NCI-H1417 treated with DMSO at 0.1 percent for 48 hours (cell line): ENCODE measurements around the gene KRTAP21-3.
"Not testable (repeated sequence)": the region's sequence is repeated elsewhere in the genome, so short reads cannot be mapped to it uniquely, and the experiment has no call there.

Experiments
- DNase-seq: peaks from one replicate; lab custom pipeline; 2025; lab: John Stamatoyannopoulos, UW

The KRTAP21-3 gene, protein sequence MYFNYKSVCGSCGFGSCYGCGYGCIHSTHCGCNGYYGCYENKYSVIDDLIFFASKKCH

DNA sequence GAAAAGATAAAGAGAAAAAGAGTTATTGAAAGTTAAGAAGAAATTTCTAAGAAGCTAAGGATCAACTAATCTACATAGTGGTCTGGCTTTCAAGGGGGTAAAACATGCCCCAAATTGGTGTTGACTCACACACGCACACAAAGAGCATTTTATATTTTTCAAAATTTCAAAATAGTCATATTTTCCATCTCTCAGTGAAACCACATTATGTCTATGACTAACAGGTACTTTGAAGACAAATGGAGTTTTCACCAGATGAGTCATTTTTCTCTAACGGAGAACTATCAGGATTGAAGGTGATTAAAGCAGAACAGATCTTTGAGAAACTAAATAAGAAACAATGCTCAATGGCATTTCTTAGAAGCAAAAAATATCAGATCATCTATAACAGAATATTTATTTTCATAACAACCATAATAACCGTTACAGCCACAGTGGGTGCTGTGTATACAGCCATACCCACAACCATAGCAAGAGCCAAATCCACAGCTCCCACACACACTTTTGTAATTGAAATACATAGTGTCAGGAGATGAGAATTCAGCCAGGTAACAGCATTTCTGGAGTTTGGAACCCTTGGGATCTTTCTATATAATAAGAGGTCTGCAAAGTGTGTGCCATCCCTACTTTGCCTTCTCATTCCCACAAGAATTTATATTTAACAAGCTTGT lies at the start of gene KRTAP21-3:
KRTAP21-3 (minus strand) TSS at position 539 of the 671 bp plus-strand sequence; CDS start at position 521, 18 bp downstream.
- DNase-seq = no peak

DNA sequence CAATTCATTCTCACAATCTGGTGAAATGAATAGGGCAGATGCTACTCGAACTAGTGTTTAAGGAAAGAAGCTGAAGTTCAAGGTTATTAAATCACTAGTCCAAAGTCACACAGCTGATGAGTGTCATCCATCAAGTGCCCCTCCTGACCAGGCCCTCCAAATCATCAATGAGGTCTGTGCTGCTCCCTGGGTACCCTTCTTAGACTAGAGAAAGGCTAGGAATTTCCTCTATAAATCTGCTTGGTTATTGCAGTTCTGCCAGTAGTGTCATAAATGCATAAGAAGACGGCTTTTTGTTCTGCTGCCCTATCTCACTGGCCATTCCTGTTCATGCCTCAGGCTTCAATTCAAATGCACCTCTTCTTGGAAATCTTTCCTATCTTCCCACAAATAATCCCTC lies 42.2 kb upstream of the KRTAP21-3 start:
- DNase-seq = no peak

DNA sequence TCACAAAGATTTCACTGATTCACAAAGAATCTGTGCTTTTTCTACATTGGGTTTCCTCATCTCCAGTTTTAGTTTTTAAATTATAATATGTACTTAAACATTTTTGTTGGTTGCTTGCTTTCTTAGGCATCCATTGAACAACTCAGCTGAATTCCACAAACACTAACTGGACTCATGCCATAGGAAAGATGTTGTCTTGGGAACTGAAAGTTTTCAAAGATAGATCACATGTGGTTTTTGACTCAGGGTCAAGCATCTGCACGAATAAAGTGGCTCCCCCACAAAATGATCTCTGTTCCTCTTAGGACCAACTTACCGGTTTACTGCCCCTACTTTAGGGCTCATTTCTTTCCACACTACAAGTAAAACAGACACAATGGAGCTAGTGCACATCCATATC lies 39.7 kb upstream of the KRTAP21-3 start:
- DNase-seq = no peak

DNA sequence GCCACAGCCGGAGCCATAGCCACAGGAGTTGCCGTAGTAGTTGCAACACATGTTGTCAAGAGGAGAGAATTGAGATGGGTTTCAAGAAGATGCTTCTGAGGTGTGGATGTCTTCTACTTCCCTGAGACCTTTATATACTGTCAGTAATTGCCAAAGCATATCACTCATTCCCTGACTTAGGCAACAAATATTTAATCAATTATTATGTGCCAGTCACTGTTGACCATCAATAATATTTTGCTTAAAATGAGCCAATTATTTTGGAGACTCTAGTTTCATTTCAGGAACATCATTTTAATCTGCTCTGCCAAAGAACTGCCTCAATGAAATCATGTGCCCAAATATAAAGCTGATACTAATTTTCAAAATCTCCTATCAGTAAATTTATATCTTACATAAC lies 36.8 kb upstream of the KRTAP21-3 start, which contains the start of gene KRTAP21-1:
KRTAP21-1 (minus strand) TSS at position 101 of the 400 bp plus-strand sequence; CDS start at position 51, 50 bp downstream.
- not testable (repeated sequence) for DNase-seq

DNA sequence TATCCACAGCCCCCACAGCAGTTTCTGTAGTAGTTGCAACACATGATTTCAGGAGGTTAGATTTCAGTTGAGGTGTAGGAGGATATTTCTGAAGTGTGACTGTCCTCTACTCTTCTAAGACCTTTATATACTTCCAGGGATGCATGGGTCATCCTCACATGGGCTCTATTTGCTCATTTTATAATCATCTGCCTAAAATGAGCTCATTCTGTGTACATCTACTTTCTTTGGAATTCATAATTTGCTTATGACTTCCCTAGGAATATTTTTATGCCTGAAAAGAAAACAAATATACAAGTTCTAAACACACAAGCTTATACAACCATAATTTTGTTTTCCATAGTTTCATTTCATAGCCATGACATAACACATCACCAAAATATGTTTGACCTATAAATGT lies 28.6 kb upstream of the KRTAP21-3 start, which contains the start of gene KRTAP21-2:
KRTAP21-2 (minus strand) TSS at position 101 of the 400 bp plus-strand sequence; CDS start at position 44, 57 bp downstream.
- DNase-seq = no peak

DNA sequence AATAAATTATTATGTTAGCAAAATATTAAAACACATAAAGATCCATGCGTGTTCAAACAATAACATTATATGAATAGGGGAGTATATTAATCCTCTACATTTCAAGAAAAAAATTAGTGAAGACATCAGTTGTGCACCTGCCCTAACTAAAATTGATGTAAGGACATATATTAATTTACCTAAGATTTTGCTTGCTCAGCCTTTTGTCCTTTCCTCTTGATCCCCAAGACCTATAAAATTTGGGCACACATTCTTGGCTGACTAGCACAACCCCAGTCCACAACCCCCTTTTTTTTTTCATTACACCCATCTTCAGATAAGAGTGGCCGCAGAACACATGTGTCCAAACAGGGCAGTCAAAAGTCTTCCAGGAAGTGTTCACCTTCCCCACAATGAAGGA lies 21.9 kb upstream of the KRTAP21-3 start:
- no peak for DNase-seq

DNA sequence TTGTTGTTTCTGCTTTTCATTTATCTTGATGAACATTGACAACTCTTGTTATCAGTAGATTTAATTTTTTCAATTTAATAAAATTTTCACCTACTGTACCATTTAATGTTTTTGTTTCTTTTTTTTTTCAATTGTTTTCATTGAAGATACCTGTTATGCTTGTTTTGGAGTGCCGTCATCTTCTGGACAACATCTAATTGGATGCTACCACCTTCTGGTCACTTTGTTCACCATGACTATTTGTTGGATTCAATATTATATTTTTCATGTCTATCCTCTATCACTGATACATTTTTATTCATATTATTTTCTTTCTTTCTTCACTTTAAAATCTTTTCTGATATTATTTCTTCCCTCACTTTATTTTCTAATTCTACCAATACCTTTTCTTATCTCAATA lies 14.4 kb upstream of the KRTAP21-3 start:
- no peak for DNase-seq

DNA sequence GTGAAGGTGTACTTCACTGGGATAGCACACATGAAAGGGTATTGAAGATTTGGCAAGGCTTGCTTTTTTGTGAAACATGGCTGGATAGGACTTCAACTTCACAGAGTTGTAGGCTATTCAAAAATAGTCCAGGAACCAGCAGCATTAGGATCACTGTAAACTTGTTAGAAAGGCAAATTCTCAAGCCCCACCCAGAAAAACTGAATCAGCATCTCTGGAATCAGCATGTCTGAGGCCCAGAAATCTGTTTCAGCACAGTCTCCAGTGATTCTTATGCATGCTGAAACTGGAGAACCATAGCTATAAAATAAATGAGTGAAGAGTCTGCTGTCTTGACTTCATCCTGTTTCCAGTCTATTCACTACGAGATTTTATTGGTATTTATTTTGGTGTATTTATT lies 8.1 kb upstream of the KRTAP21-3 start:
- DNase-seq = no peak

DNA sequence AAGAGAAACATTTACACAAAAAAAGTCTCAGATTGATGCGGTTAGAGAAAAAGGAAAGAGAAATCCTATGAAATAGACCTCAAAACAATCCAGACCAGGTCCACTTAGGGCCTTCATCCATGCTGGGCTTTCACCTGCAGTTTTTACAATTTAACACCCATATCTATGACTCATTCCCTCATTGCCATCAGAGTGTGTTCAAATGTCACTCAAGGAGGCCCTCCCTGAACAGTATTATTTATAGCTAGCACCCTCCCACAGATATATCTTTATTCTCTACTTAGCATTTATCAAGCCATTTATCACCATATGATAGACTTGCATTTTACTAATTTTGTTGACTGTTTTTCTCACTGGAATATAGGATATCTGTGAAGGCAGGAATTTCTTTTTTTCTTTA lies 824 bp upstream of the KRTAP21-3 start:
- no peak for DNase-seq

DNA sequence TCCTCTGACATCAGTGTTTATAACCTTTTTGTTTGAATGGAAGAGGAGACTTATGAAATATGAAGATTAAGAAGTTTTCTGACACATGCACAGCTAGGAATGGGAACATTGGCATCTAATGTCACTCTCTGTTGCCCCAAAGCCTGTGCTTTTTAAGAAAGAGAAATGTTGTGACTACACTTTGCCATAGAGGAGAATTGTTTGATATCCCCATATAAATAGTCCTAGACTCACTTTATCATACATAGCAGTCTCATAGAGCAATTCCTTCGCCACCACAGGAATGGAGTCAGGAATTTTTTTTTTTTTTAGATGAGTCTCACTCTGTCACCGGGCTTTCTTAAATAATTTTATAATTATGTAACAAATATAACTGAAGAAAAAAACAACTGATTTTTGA lies 1.5 kb downstream of the KRTAP21-3 start:
- no peak for DNase-seq

DNA sequence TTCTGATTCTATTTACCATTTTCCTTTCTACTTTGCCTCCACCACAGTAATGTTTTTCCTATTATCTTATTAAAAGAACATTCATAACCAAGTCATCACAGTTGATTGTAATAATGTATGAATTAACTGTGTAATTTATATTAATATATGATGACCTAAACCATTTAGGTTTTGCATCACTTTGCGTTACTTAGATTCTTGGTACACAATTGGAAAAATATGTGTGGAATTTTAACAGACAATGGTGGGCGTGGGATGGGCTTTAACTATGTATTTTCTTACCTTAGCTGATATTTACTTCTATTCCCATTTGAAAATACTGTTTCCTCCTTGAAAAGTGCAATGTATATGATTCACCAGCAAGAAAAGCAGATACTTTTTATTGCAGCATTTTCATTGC lies 3.6 kb downstream of the KRTAP21-3 start:
- no peak for DNase-seq

DNA sequence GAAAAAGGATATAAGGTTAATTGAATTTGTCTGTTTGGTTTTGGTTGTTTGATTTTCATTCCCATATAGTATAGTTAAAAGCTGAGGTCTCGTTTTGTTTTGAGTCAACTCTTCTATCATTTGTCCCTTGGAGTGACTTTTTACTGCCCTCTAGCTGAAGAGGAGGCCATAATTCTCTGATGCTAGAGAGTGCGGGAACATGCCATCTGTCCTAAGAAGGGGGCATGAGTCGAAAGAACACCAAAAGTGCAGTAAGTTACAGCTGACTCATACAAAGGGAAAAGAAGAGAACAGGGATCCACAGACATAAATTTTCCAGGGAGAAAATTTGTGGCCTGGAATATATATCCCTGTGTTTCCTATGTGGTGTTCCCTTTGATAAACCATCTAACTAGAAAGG lies 4.1 kb downstream of the KRTAP21-3 start:
- DNase-seq = no peak

DNA sequence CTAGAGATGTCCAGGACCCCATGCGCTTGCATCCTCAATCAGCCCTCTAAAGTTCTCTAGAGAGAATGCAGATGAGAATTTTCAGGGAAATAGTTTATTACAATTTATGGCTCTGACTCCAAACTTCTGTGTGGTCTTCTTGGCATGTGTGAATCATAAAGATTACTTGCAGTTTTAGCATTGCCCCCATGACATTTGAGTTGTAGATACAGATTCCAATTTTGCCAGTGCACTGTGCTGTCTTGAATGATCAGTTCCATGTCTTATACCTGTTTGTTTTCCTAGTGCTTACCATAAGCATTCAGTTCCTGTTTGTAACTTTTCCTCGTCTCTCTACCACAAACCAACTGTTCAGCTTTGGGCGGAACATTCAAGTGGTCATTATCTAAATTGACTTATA lies 4.8 kb downstream of the KRTAP21-3 start:
- DNase-seq = no peak

DNA sequence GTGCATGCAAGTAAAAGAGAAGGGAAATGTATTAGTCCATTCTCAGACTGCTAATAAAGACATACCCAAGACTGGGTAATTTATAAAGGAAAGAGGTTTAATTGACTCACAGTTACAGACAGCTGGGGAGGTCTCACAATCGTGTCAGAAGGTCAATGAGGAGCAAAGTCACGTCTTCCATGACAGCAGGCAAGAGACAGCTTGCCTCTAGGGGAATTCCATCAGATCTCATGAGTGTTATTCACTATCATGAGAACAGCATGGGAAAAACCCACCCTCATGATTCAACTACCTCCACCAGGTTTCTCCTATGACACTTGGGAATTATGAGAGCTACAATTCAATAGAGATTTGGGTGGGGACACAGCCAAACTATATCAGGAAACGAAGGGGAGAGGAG lies 8.1 kb downstream of the KRTAP21-3 start:
- no peak for DNase-seq

DNA sequence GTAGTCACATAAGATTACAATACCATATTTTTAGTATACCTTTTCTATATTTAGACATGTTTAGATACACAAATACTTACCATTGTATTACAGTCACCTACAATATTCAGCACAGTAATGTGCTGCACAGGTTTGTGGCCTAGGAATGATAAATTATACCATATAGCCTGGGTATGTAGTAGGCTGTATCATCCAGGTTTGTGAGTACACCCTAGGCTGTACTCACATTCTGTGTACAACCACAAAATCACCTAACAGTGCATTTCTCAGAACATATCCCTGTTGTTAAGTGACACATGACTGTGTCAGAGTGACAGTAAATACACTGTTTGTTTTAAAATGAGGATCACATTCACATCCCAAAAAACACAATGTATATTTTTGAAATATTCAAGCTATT lies 11.2 kb downstream of the KRTAP21-3 start:
- DNase-seq = no peak

DNA sequence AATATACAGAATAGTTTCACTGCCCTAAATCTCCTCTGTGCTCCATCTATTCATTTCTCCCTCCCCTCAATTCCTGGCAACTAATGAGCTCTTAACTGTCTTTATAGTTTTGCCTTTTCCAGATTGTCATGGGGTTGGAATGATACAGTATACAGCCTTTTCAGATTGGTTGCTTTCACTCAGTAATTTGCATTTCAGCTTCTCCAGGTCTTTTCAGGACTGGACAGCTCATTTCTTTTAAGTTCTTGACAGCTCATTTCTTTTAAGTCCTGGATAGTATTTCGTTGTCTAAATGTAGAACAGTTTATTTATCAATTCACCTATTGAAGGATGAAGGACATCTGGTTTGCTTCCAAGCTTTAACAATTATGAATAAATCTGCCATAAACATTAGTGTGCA lies 22.6 kb downstream of the KRTAP21-3 start:
- DNase-seq = no peak

DNA sequence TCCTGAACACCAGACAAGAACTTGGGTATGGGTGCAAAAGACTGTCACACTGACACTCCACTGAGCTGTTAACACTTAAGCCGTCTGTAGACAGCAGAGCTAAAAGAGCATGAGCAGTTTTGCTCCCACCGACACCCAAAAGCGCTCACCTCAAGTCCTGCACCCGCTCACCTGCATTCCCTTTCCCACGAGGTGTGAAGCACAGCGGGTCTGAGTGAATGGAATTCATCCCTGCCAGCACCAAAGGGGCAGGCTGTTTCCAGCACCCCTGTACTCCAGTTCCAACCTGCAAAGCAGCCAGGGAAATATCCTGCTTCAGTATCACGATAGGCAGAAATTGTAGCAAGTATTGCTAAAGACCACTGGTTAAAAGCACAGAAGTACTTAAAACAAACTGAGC lies 28.8 kb downstream of the KRTAP21-3 start:
- DNase-seq = no peak

DNA sequence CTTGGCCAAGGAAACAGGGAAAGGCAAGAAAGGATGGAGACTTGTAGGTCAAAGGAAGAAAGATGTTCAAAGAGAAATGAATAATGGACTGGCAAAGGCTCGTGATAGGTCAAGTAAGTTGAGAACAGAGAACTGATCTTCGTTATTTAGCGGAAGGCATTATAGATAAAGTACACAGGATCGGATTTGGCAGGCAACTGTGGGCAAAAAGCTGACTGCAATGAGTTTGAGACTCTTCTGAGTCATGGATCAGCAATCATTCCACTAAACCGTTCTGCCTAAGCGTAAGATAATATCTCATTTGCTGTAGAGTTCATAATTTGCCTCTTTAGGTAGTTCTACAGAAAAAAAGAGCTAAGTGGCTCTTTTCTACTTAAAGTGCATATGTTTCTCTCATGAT lies 34.1 kb downstream of the KRTAP21-3 start:
- no peak for DNase-seq

DNA sequence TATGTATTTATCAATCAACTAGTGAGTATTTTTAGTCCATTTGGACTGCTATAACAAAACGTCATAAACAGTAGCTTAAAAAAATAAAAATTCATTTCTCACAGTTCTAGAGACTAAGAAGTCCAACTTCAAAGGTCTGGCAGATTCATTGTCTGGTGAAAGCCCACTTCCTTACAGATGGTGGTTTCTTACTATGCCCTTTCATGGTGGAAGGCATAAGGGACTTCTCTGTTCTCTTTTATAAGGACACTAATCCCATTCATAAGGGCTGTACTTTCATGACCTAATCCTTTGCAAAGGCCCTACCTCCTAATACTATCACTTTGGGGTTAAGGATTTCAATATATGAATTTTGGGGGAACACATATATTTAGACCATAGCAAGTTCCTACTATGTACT lies 38.0 kb downstream of the KRTAP21-3 start:
- DNase-seq = no peak

DNA sequence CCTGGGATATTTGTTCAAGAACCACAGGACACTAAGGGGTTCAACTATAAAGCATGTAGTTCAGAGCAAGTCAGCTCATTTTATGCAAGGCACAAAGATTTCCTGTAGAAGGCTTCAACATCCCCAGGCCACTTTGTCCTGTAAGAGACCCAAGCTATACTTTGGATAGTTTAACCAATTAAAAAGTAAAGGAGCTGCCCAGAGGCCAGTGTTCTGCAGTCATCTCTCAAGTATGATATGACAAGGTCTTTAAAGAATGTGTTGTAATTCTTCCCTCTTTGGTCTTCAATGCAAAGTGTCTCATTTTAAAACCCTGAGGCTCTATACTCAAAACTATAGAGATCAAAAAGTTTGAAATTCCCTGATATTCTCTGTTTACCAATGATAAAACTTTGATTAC lies 41.8 kb downstream of the KRTAP21-3 start:
- DNase-seq = no peak

DNA sequence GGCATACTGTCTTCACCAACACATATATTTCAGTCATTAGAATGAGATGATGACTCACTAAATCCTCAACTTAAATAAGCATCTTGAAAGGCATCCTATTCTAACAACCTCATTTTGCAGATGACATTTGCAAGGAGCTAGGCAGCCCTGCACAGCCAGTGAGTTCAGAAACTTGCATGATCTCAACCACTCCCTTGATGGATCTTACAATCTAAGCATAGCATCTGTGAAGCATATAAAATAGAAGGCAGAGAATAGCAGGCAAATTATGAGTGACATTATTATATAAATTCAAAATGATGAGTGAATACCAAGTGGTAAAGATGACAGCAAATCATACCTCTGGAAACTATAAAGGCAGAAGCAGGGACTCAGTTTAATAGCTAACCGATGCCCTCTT lies 44.3 kb downstream of the KRTAP21-3 start:
- DNase-seq = no peak

DNA sequence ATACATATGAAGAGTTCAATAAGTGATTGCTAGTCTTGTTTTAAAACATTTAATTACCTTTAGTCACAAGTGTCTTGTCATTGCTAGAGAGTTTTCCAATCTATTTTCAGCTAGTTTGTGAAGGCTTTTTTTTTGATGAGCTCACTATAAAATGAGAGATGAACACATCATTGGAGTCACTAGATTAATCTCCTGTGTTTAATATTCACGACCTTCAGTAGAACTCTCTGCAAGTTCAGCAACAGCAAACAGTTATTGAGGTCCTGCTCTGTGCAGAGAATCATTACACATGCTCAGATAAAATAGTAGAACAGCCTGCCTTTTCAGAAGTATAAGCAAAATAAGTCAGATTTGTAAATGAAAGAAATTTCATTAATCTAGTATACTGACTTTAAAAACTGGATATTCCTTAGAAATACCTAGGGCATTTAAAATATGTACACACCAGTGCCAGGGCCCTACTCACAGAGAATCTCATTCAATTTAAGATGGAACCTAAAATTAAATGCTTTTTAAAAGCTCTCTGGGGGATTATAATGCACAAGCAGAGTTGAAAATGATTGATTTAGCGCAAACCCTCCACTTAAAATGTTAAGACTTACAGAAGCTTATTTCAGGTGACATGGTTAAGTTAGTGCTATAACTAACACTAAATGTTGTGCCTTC lies 45.5 kb downstream of the KRTAP21-3 start:
- no peak for DNase-seq

DNA sequence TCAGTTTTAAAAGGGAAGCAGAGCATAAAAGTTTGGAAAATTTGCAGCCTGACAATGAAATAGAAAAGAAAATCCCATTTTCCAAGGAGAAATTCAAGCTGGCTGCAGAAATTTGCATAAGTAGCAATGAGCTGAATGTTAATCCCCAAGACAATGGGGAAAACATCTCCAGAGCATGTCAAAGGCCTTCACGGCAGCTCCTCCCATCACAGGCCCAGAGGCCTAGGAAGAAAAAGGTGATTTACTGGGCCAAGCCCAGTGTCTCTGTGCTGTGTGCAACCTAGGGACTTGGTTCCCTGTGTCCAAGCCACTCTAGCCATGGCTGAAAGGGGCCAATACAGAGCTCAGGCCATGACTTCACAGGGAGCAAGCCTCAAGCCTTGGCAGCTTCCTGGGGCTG lies 49.8 kb downstream of the KRTAP21-3 start:
- DNase-seq = no peak
